ENCODE results near the gene IL9R.

Gene IL9R

DNA sequence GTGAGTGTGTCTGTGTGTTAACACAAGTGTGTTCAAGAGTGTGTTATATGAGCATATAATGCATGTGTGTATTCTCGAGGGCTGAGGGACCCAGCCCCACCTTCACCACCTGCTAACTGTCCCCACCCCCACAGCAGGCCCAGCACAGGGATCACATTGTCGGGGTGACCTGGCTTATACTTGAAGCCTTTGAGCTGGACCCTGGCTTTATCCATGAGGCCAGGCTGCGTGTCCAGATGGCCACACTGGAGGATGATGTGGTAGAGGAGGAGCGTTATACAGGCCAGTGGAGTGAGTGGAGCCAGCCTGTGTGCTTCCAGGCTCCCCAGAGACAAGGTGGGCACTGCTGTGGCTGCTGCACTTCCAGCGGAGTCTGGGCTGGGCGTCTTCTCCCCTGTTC is 7.6 kb downstream of the IL9R start:
- TF ChIP-seq GATA2 (IDR thresholded peaks at IDR 0.05; ENCODE audit: low read depth, low read length) (no peak), GATA3 (IDR thresholded peaks at IDR 0.05; ENCODE audit: low read depth, low read length) (no peak)

DNA sequence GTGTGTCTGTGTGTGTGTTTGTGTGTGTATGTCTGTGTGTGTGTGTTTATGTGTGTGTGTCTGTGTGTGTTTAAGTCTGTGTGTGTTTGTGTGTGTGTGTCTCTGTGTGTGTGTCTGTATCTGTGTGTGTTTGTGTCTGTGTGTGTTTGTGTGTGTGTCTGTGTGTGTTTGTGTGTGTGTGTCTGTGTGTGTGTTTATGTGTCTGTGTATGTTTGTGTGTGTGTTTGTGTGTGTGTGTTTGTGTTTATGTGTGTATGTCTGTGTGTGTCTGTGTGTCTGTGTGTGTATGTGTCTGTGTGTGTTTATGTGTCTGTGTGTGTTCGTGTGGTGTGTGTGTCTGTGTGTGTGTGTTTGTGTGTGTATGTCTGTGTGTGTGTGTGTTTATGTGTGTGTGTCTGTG is 11.4 kb downstream of the IL9R start:
- no peak for TF ChIP-seq GATA2 (IDR thresholded peaks at IDR 0.05; ENCODE audit: low read depth, low read length)
- no peak for TF ChIP-seq GATA3 (IDR thresholded peaks at IDR 0.05; ENCODE audit: low read depth, low read length)
